Breast epithelium (tissue), 3 donors: ENCODE measurements around the gene ZNF629.

Experiments
- POLR2AphosphoS5 ChIP-seq, 3 donors: sonication (generic); formaldehyde crosslinking; IDR thresholded peaks; one replicate each; pipeline ENCODE4 v1.6.1; 2017; ENCODE audit warnings: antibody characterized with exemption in 3 of 3
- TF ChIP-seq, protein P1 (sequence below), 3 donors: fragments of 450-650 bp; IDR thresholded peaks; one replicate each; pipeline ENCODE4 v1.5.1; 2016 to 2017; ENCODE audit warnings: antibody characterized with exemption in 3 of 3, mild to moderate bottlenecking in 3 of 3, moderate library complexity in 3 of 3

DNA sequence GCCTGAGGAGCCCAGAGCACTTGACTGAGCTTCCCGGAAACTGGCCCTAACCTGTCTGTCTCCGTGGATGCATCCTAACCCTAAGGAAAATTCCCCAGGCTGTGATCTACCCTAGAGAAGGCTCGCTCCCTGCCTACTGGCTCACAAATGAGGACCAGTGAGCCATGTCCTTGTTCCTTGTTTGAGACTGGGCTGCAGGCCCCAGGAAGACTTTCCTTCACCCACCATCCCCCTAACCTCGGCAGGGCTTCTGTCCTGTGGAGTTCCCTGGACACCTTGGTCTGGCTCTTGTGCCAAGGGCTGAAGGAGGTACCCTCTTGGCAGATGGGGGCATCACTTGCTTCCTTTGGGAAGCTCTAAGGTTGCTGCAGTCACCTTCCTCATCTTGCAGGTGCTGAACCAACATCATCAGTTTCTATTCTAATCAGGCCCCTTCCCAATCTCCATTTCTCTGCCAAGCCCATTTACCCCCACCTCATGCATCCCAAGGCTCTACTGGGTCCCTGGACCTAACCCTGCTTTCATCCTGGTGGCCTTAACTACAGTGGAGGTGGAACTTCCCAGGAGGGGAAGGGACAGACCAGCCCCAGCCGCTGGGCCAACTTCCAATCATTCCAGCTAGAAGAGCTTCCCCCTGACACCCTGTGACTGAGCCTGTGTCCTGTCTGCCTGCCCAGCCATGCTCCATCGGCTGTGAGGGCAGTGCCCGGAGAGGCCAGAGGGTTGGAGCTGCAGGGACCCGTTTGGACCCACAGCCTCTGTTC, 12.5 kb downstream of the ZNF629 start:
- TF ChIP-seq, protein P1, sequence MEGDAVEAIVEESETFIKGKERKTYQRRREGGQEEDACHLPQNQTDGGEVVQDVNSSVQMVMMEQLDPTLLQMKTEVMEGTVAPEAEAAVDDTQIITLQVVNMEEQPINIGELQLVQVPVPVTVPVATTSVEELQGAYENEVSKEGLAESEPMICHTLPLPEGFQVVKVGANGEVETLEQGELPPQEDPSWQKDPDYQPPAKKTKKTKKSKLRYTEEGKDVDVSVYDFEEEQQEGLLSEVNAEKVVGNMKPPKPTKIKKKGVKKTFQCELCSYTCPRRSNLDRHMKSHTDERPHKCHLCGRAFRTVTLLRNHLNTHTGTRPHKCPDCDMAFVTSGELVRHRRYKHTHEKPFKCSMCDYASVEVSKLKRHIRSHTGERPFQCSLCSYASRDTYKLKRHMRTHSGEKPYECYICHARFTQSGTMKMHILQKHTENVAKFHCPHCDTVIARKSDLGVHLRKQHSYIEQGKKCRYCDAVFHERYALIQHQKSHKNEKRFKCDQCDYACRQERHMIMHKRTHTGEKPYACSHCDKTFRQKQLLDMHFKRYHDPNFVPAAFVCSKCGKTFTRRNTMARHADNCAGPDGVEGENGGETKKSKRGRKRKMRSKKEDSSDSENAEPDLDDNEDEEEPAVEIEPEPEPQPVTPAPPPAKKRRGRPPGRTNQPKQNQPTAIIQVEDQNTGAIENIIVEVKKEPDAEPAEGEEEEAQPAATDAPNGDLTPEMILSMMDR (IDR thresholded peaks at IDR 0.05): no peak
- no peak for TF ChIP-seq POLR2AphosphoS5 (IDR thresholded peaks at IDR 0.05)
